Measurements from ENCODE around the gene PABPN1L. TPM values are rescaled to one million over a fixed set of nuclear protein-coding genes. Genes with fewer than 3 reads are reported as not detected.

Gene PABPN1L
- total RNA-seq, 1 donor from 2014 or later = not detected

- ATAC-seq (ENCODE audit: poor library complexity) (peak; percentile 71), DNase-seq (peak; percentile 89)
- intact Hi-C loops (cut with DNase I) = loop anchor here (5.0 kb wide), 1 partner anchor 46 kb away; the partner anchor contains the start of gene APRT
These were observed 8.6 kb downstream of the PABPN1L start for GRCh38 chr16:88857728-88858339.

- DNase-seq (peak; percentile 100), ATAC-seq (ENCODE audit: poor library complexity) (peak; percentile 97)
- intact Hi-C loops (cut with DNase I) = loop anchor here (5.0 kb wide), 1 partner anchor 45 kb away; the partner anchor contains the start of gene APRT
These were observed 9.4 kb downstream of the PABPN1L start, which contains the start of the genes GALNS and TRAPPC2L for GRCh38 chr16:88856828-88857727. GALNS (minus strand) TSS chr16:88856947; CDS start chr16:88856877, 70 bp downstream. TRAPPC2L (plus strand) TSS chr16:88857127; CDS start chr16:88857151, 24 bp downstream.

- ATAC-seq (ENCODE audit: poor library complexity) = peak; percentile 53
- no peak for DNase-seq
- intact Hi-C loops (cut with DNase I) = loop anchor here (5.0 kb wide), 1 partner anchor 44 kb away; the partner anchor contains the start of gene APRT
These were observed 10.2 kb downstream of the PABPN1L start for GRCh38 chr16:88856122-88856827.

- no peak for ATAC-seq (ENCODE audit: poor library complexity)
- intact Hi-C loops (cut with DNase I) = loop anchor here (5.0 kb wide), 1 partner anchor 43 kb away; the partner anchor contains the start of gene APRT
- DNase-seq = no peak
These were observed 10.7 kb downstream of the PABPN1L start for GRCh38 chr16:88855736-88856121.

GRCh38 chr16:88855176-88855575 lies 11.3 kb downstream of the PABPN1L start:
- no peak for ATAC-seq (ENCODE audit: poor library complexity)
- intact Hi-C loops (cut with DNase I) = loop anchor here (5.0 kb wide), 1 partner anchor 43 kb away; the partner anchor contains the start of gene APRT

GRCh38 chr16:88854306-88855111 lies 12.0 kb downstream of the PABPN1L start:
- DNase-seq (no peak), ATAC-seq (ENCODE audit: poor library complexity) (no peak)
- intact Hi-C loops (cut with DNase I) = loop anchor here (5.0 kb wide), 1 partner anchor 42 kb away; the partner anchor contains the start of gene APRT

More at GRCh38 chr16:88855176-88855575, 11.3 kb downstream of the PABPN1L start:
- DNase-seq = no peak

- ATAC-seq (ENCODE audit: poor library complexity) (no peak), DNase-seq (no peak)
- intact Hi-C loops (cut with DNase I) = no loop called here
These were observed 13.0 kb downstream of the PABPN1L start for GRCh38 chr16:88853325-88853941.

- ATAC-seq (ENCODE audit: poor library complexity) = no peak
- intact Hi-C loops (cut with DNase I) = no loop called here
- no peak for DNase-seq
These were observed 14.8 kb downstream of the PABPN1L start for GRCh38 chr16:88851616-88852015.

GRCh38 chr16:88850531-88851199 lies 15.8 kb downstream of the PABPN1L start:
- intact Hi-C loops (cut with DNase I) = no loop called here
- DNase-seq = no peak
- no peak for ATAC-seq (ENCODE audit: poor library complexity)

- DNase-seq (no peak), ATAC-seq (ENCODE audit: poor library complexity) (no peak)
- intact Hi-C loops (cut with DNase I) = no loop called here
These were observed 17.9 kb downstream of the PABPN1L start for GRCh38 chr16:88848557-88848956.

- ATAC-seq (ENCODE audit: poor library complexity) (no peak), DNase-seq (no peak)
- intact Hi-C loops (cut with DNase I) = no loop called here
These were observed 18.8 kb downstream of the PABPN1L start for GRCh38 chr16:88847654-88848053.

- ATAC-seq (ENCODE audit: poor library complexity) (no peak), DNase-seq (no peak)
These were observed 20.4 kb downstream of the PABPN1L start for GRCh38 chr16:88846088-88846487.

GRCh38 chr16:88844419-88845036 lies 21.9 kb downstream of the PABPN1L start:
- ATAC-seq (ENCODE audit: poor library complexity) (no peak), DNase-seq (no peak)
- intact Hi-C loops (cut with DNase I) = no loop called here

More at GRCh38 chr16:88846088-88846487, 20.4 kb downstream of the PABPN1L start:
- intact Hi-C loops (cut with DNase I) = no loop called here

- ATAC-seq (ENCODE audit: poor library complexity) (peak; percentile 19), DNase-seq (no peak)
- intact Hi-C loops (cut with DNase I) = no loop called here
These were observed 23.2 kb downstream of the PABPN1L start for GRCh38 chr16:88843256-88843655.

GRCh38 chr16:88842806-88843205 lies 23.7 kb downstream of the PABPN1L start:
- ATAC-seq (ENCODE audit: poor library complexity) (no peak), DNase-seq (no peak)
- intact Hi-C loops (cut with DNase I) = no loop called here

GRCh38 chr16:88842308-88842756 lies 24.1 kb downstream of the PABPN1L start:
- DNase-seq (no peak), ATAC-seq (ENCODE audit: poor library complexity) (no peak)
- intact Hi-C loops (cut with DNase I) = no loop called here
